Esophagus squamous epithelium (tissue), 5 donors: ENCODE data around the gene CCDC141. TPM values are rescaled to one million over a fixed set of nuclear protein-coding genes. Genes with fewer than 3 reads are reported as not detected.

ENCODE experiments used
- DNase-seq: peaks from one replicate; lab custom pipeline; 2025; lab: John Stamatoyannopoulos, UW
- H3K27ac ChIP-seq, 4 donors: fragments of 200-600 bp; sonication (generic); one replicate each; pipeline ENCODE4 v1.5.1; 2016 to 2019; ENCODE audit warnings: mild to moderate bottlenecking in 1 of 4
- H3K27me3 ChIP-seq, 4 donors: fragments of 200-600 bp; sonication (generic); 1 replicate in 3 of 4; 2 replicates in 1 of 4; pipeline versions ENCODE4 v1.5.1 to v1.6.0; 2017 to 2021; ENCODE audit warnings: antibody characterized with exemption in 1 of 4
- H3K36me3 ChIP-seq, 3 donors: fragments of 200-600 bp; sonication (generic); one replicate each; pipeline ENCODE4 v1.5.1; 2016 to 2019
- H3K4me1 ChIP-seq, 3 donors: fragments of 200-600 bp; sonication (generic); one replicate each; pipeline ENCODE4 v1.5.1; 2017 to 2019
- H3K4me3 ChIP-seq, 4 donors: fragments of 200-600 bp; sonication (generic); 1 replicate in 3 of 4; 2 replicates in 1 of 4; pipeline ENCODE4 v1.5.1; 2016 to 2019; ENCODE audit warnings: mild to moderate bottlenecking in 2 of 4, moderate library complexity in 1 of 4
- H3K9me3 ChIP-seq, 3 donors: fragments of 200-600 bp; sonication (generic); one replicate each; pipeline ENCODE4 v1.5.1; 2016 to 2019
- CTCF ChIP-seq, 6 experiments: fragments of 450-650 bp in 4 of 6; fragments of 200-600 bp in 2 of 6; sonication (generic) in 2 of 6; IDR thresholded peaks; one replicate each; pipeline ENCODE4 v1.5.1; 2016 to 2019; ENCODE audit warnings: antibody characterized with exemption in 6 of 6, mild to moderate bottlenecking in 4 of 6, moderate library complexity in 4 of 6
- POLR2A ChIP-seq, 4 donors: fragments of 450-650 bp; IDR thresholded peaks; one replicate each; pipeline ENCODE4 v1.6.1; 2017; ENCODE audit warnings: antibody characterized with exemption in 4 of 4, mild to moderate bottlenecking in 4 of 4, moderate library complexity in 3 of 4
- WGBS, 2 donors: methylation state at CpG; one replicate each; pipeline ENCODE4 v1.1.5; 2018; 5-methylcytosine and 5-hydroxymethylcytosine counted together
- intact Hi-C: fragments of 100-400 bp; cut with DNase I; formaldehyde crosslinking; loops from one replicate; pipeline ENCODE4 v1.15.0; 2022
- total RNA-seq, 4 donors: library from RNA; depleted of rRNA; stranded (reverse); fragments of >200 nt; gene quantifications; one replicate each; pipeline ENCODE4 v1.1.0, GENCODE V29; 2016
- donor health status: DM: yes; HTN: yes; CAD: no.

Gene CCDC141
- total RNA-seq, 4 donors from 2014 or later: 0.26 to 3.1 (median 1.1) TPM

GRCh38 chr2:179037807-179038206, 12.1 kb downstream of the CCDC141 start:
- no peak overlapping the region for H3K27ac ChIP-seq
- H3K4me3 ChIP-seq: no peak overlapping the region
- no peaks in the 10 kb centered on the region for H3K9me3 ChIP-seq
- intact Hi-C loops: no loop called here
- H3K4me1 ChIP-seq: no peaks in the 10 kb centered on the region
- no peaks in the 10 kb centered on the region for H3K36me3 ChIP-seq
- H3K27me3 ChIP-seq: no peaks in the 10 kb centered on the region
- no peak for TF ChIP-seq CTCF (IDR thresholded peaks at IDR 0.05)
- no peak for TF ChIP-seq POLR2A (IDR thresholded peaks at IDR 0.05)
- no peak for DNase-seq
- WGBS, 2 donors: 68 to 81% methylated on average over 4 of the region's 4 CpGs

GRCh38 chr2:179036353-179036905, 13.5 kb downstream of the CCDC141 start:
- no peak for DNase-seq
- intact Hi-C loops: no loop called here
- TF ChIP-seq CTCF (IDR thresholded peaks at IDR 0.05) (no peak), POLR2A (IDR thresholded peaks at IDR 0.05) (no peak)
- WGBS, 2 donors: 68 to 72% methylated on average over 4 of the region's 4 CpGs
- H3K9me3 ChIP-seq: no peaks in the 10 kb centered on the region
- no peaks in the 10 kb centered on the region for H3K27me3 ChIP-seq
- H3K36me3 ChIP-seq: no peaks in the 10 kb centered on the region
- no peak overlapping the region for H3K4me3 ChIP-seq
- H3K27ac ChIP-seq: no peak overlapping the region
- H3K4me1 ChIP-seq: no peaks in the 10 kb centered on the region

- peak overlapping the region in 1 of 4 donors; percentile 21 for H3K27ac ChIP-seq
- DNase-seq: no peak
- intact Hi-C loops: no loop called here
Measured at GRCh38 chr2:179031731-179032408, 18.1 kb downstream of the CCDC141 start.

GRCh38 chr2:179024445-179024844, 25.5 kb downstream of the CCDC141 start:
- peaks cover 0 to 5% (median 0%) of the 10 kb centered on the region in 3 donors for H3K9me3 ChIP-seq
- H3K36me3 ChIP-seq: no peaks in the 10 kb centered on the region
- H3K4me3 ChIP-seq: no peak overlapping the region
- TF ChIP-seq POLR2A (IDR thresholded peaks at IDR 0.05) (no peak), CTCF (IDR thresholded peaks at IDR 0.05) (no peak)
- no peaks in the 10 kb centered on the region for H3K4me1 ChIP-seq
- intact Hi-C loops: no loop called here
- no peaks in the 10 kb centered on the region for H3K27me3 ChIP-seq
- H3K27ac ChIP-seq: no peak overlapping the region
- no peak for DNase-seq
- WGBS, 2 donors: 67 to 77% methylated on average over 2 of the region's 2 CpGs

More at GRCh38 chr2:179031731-179032408, 18.1 kb downstream of the CCDC141 start:
- Histone ChIP-seq H3K9me3 (peaks cover 0 to 5% (median 0%) of the 10 kb centered on the region in 3 donors), H3K4me3 (peak overlapping the region in 1 of 4 donors; percentile 41), H3K36me3 (no peaks in the 10 kb centered on the region), H3K4me1 (no peaks in the 10 kb centered on the region), H3K27me3 (no peaks in the 10 kb centered on the region)
- no peak for TF ChIP-seq POLR2A (IDR thresholded peaks at IDR 0.05)
- no peak for TF ChIP-seq CTCF (IDR thresholded peaks at IDR 0.05)
- 10 to 20% methylated on average over 2 of the region's 2 CpGs for WGBS, 2 donors

GRCh38 chr2:179022685-179023084, 27.3 kb downstream of the CCDC141 start:
- DNase-seq: no peak
- Histone ChIP-seq H3K36me3 (no peaks in the 10 kb centered on the region), H3K27me3 (no peaks in the 10 kb centered on the region), H3K9me3 (peaks cover 0 to under 1% (median 0%) of the 10 kb centered on the region in 3 donors), H3K4me3 (no peak overlapping the region), H3K4me1 (no peaks in the 10 kb centered on the region), H3K27ac (no peak overlapping the region)
- TF ChIP-seq CTCF (IDR thresholded peaks at IDR 0.05) (no peak), POLR2A (IDR thresholded peaks at IDR 0.05) (no peak)
- intact Hi-C loops: no loop called here
- WGBS, 2 donors: 64 to 72% methylated on average over 5 of the region's 5 CpGs
